KOPT-K1 (cell line): ENCODE data around the gene SLC41A1.

Experiments
- H3K27ac ChIP-seq: fragments of 200-600 bp; sonication (generic); 2 replicates; pipeline ENCODE4 v1.5.1; 2016; ENCODE audit warnings: antibody characterized with exemption, mild to moderate bottlenecking, low read depth, low read length; ENCODE audit not compliant: poor library complexity, severe bottlenecking
- H3K36me3 ChIP-seq: fragments of 200-600 bp; sonication (generic); 2 replicates; pipeline ENCODE4 v1.5.1; 2017; ENCODE audit warnings: antibody characterized with exemption, mild to moderate bottlenecking, low read length, moderate library complexity; ENCODE audit not compliant: insufficient read depth
- H3K9me3 ChIP-seq: fragments of 200-600 bp; sonication (generic); 2 replicates; pipeline ENCODE4 v1.5.1; 2017; ENCODE audit warnings: antibody characterized with exemption, low read length, mild to moderate bottlenecking; ENCODE audit not compliant: insufficient read depth, poor library complexity, severe bottlenecking

Gene SLC41A1

DNA sequence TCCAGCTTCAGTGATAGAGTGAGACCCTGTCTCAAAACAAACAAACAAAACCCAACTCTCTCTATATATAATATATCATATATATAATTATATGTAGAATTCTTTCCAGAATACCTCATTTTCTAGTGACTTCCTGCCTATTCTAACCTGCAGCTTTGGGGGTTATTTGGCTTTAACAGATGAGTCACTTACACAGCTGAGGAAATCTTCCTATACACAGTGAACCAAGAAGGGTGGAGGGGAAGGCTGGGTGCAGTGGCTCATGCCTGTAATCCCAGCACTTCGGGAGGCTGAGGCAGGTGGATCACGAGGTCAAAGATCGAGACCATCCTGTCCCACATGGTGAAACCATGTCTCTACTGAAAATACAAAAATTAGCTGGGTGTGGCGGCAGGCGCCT lies 47.0 kb downstream of the SLC41A1 start:
- Histone ChIP-seq H3K36me3 (peaks cover 7% of the 10 kb centered on the region; the same call in 1 of the 2 replicates), H3K9me3 (no peaks in the 10 kb centered on the region), H3K27ac (no peak overlapping the region)

DNA sequence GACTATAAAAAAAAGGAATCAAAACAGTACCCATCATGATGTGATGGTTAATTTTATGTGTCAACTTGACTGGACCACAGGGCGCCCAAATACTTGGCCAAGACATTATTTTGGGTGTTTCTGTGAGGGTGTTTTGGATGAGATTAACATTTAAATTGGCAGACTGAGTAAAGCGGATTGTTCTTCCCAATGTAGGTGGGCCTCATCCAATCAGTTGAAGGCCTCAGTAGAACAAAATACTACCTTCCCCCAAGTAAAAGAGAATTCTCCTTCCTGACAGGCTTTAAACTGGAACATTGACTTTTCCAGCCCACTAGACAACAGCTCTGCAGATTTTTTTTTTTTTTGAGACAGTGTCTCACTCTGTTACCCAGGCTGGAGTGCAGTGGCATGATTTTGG lies 48.4 kb downstream of the SLC41A1 start:
- no peaks in the 10 kb centered on the region for H3K9me3 ChIP-seq
- no peaks in the 10 kb centered on the region for H3K36me3 ChIP-seq
- H3K27ac ChIP-seq, result no peak overlapping the region

DNA sequence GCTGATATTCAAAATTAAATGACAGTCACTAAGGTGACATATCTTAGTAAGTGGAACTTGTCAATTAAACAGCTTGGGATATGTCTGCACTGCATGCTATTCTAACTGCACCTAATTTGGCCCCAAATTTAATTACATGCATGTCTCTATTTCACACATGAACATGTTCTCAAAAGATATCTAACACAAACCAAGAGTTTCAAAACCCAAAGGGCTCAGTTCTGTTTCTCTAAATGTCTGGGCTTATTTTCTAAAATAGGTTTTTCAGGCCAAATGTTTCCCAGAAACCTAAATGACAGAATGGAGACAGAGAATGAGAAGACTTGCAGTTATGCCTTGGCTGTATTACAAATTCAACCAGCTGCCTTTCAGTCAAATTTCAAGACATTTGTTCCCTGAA lies 49.0 kb downstream of the SLC41A1 start:
- no peaks in the 10 kb centered on the region for H3K9me3 ChIP-seq
- H3K27ac ChIP-seq, result no peak overlapping the region
- no peaks in the 10 kb centered on the region for H3K36me3 ChIP-seq

DNA sequence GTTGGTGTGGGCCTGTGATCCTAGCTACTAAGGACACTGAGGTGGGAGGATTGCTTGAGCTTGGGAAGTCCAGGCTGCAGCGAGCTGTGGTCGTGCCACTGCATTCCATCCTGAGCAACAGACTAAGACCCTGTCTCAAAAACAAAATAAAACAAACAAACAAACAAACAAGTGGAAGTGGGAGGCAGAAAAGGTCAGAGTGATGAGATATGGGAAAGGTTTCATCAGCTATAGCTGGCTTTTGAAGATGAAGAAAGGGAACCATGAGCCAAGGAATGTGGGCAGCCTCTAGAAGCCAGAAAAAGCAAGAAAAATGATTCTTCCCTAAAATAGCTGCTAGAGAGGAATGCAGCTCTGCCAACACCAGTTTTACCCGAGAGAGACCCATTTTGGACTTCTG lies 52.4 kb downstream of the SLC41A1 start:
- Histone ChIP-seq H3K9me3 (no peaks in the 10 kb centered on the region), H3K27ac (no peak overlapping the region), H3K36me3 (no peaks in the 10 kb centered on the region)

DNA sequence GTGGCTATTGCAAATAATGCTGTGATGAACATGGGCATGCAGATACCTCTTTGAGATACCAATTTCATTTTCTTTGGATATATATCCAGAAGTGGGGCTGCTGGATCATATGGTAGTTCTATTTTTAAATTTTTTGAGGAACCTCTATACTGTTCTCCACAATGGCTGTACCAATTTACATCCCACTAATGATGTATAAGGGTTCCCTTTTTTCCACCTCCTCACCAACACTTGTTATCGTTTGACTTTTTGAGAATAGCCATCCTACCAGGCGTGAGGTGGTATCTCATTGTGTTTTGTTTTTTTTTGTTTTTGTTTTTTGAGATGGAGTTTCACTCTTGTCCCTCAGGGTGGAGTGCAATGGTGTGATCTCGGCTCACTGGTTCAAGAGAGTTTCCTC lies 56.4 kb downstream of the SLC41A1 start:
- Histone ChIP-seq H3K9me3 (no peaks in the 10 kb centered on the region), H3K36me3 (no peaks in the 10 kb centered on the region), H3K27ac (no peak overlapping the region)

DNA sequence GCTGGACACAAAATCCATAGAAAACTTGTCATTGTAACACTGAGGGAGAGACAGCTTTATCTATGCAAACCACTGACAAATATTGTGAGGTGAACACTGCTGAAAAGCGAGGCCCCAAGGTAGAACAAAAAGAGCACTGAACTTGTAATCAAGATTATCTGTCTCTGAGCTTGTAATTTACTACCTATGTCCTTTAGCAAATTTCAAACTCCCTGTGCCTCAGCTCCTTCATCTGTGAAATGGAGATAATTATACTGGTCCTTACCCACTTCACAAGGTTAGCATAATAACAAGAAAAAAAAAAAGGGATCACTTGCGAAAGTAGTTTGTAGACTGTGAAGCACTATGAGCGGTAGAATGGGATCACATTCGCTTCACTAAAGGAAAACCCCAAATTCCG lies 58.1 kb downstream of the SLC41A1 start:
- Histone ChIP-seq H3K36me3 (no peaks in the 10 kb centered on the region), H3K9me3 (no peaks in the 10 kb centered on the region), H3K27ac (no peak overlapping the region)

DNA sequence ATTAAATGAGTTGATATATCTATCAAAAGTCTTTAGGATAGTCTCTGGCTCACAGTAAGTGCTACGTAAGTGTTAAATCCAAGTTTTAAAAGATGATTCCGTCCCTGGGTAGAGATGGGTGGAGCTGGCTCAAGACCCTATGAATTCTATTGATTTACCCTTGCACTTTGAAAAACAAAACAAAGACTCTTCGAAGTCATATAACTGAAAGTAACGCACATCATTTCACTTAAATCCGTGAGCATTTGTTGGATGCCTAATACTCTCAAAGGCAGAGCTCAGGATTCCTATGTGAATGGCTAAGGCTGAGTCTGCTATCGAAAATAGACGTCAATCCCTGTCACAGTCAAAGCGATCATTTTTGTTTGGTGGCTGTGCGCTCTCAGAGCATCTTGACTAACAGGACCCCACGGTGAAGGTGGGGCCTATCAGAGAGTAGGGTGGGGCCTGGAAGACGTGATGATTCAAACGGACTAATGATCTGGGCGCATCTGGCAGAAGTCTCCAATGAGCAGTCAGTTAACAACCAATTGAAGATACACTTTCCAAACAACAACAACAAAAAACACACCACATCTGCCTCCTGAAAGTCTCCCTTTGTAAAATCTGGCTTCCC lies 61.9 kb downstream of the SLC41A1 start:
- Histone ChIP-seq H3K9me3 (no peaks in the 10 kb centered on the region), H3K27ac (peak overlapping the region; percentile 88), H3K36me3 (peaks cover 30% of the 10 kb centered on the region)

DNA sequence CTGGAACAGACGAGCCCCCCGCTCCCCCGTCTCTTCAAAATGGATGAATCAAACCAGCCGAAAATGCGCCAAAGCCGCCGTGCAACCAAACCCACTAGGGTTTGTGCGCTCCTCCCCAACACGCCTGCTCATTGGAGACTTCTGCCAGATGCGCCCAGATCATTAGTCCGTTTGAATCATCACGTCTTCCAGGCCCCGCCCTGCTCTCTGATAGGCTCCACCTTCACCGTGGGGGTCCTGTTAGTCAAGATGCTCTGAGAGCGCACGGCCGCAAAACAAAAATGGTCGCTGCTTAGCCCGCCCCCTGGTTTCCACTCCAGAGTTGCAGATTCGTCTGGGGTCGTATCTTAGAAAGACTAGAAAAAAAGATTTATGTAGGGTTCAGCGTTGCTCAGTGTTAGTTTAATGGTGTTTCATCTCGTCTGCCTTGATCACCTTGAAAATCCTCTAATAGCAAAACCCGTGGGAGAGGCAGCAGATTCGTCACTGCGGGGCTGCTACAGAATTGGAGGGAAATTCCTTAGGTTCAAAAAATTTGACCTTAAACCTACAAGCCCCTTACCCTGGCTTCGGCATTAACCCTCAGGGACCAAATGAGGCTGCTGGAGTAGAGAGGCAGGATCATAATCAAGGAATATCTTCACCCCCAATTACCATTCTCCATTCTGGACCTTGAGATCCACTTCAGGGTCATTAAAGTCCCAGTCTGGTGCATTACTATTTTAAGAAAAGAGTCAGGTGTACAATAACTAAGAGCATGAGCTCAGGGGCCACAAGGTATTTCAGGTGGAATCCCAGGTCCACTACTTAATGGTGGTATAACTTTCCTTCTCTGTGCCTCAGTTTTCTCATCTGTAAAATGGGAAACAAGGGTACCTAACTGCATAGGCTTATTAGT lies 62.6 kb downstream of the SLC41A1 start, which contains the start of gene NUCKS1:
Gene NUCKS1, minus strand, starts transcription at position 45 of the 898 bp plus-strand sequence. CDS start 209 bp downstream, outside the sequence.
- H3K27ac ChIP-seq, result peak within 1 kb of the TSS; percentile 88
- no peaks in the 10 kb centered on the region for H3K9me3 ChIP-seq
- peaks cover 37% of the 10 kb centered on the region for H3K36me3 ChIP-seq

DNA sequence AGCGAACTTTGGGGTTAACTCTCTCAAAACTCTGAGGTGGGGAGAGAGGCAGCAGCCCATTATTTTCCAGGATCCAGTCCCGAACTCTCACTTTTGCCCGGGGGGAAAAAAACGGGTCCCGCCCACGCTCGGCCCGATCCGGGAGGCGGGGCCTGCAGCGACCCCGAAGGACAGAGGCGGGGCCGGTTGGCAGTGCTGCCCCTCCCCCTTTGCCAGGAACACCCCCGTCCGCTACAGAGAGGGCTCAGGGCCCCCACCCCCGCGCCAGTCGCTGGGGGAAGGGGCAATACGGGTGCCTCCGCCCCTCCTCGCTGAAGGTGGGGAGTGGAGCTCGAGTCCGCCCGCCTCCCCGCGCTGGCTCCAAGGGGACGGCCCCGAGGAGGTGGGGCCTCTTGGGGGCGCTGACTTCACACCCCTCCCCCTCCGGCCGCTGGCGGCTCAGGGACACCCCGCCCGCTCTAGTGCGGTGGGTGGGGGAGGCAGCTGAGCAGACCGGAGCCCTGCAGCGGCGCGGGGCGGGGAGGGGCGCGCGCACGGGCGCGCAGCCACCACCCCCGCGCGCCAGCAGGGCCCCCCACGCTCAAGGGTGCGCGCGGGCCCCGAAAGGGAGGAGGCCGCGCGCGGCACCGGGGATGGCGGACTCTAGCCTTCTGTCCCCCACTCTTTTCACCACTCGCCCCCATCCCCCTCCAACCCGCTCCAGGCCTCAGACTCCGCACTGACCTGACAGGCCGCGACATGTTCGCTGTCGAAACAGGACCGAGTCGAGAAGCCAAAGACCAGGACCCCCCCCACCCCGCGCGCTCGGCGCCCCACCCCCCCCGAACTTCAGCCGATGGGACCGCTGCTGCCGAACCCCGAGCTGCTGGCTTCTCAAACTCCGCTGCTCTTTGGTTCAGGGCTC lies 63.5 kb downstream of the SLC41A1 start:
- no peaks in the 10 kb centered on the region for H3K9me3 ChIP-seq
- H3K36me3 ChIP-seq, result peaks cover 46% of the 10 kb centered on the region
- H3K27ac ChIP-seq, result peak overlapping the region; percentile 88

DNA sequence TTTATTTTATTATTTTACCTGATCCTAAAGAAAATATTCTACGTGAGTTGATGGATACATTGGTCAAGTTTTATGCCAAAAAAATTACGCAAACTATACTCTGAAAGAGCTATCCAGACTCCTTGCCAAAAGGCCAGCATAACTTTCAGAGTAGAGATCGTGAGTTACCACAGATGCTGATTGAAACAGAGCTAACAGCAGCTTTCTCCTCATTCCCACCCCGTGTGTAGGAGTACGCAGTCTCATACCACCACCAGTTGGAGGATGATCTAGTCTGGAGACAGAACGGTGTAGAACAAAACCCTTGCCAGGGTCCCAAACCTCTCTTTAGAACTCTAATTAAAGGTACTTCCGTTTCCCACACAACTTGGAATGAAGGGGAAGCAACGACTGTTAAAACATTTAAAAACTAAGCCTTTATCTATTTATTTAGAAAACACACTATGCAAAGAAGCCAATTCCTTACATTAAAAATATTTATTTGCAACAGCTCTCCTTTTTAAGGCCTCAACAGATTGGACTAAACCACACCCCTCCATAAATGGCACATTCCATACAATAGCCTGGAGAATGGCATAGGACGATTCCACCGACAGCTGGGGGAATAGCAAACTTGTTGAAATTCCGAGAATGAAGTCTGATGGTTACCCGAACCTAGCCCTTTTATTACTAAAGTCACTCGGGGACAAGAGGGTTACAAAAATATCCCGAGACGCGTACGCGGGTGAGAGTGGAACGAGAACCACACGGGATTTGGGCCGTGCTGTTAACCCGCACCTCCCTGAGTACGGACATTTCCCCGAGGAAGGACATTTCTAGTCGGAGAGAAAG lies 64.4 kb downstream of the SLC41A1 start:
- peaks cover 55% of the 10 kb centered on the region for H3K36me3 ChIP-seq
- peak overlapping the region; percentile 88 for H3K27ac ChIP-seq
- H3K9me3 ChIP-seq, result no peaks in the 10 kb centered on the region

DNA sequence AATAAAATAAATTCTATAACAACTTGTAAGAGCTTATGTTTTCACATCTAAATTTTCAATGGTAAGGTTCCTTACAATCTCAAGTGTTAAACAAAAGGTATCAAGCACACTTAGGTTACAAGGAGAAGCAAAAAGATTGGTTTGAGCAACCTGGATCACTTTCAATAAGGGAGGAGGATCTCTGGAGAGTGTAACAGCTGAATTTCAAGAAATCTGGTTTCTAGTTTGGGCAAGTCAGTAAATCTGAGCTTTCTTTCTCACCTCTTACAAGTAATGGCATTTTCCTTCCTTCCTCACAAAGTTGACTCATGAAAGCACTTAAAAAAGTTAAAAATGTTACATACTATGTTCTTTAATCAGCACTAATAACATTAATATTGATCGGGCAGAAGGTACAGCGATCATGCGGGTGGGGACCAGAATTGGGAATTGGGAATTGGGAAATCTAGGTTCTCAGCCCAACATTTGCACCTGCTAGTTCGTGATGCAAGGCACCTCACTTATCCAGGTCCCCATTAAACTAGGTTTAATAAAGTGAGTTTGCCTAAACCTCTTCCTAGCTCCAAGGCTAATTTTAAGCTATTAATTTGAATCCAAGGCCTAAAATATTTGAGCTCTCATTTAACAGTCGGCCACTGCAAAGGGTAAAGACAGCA lies 66.1 kb downstream of the SLC41A1 start:
- Histone ChIP-seq H3K27ac (no peak overlapping the region), H3K9me3 (no peaks in the 10 kb centered on the region), H3K36me3 (peaks cover 69% of the 10 kb centered on the region)

DNA sequence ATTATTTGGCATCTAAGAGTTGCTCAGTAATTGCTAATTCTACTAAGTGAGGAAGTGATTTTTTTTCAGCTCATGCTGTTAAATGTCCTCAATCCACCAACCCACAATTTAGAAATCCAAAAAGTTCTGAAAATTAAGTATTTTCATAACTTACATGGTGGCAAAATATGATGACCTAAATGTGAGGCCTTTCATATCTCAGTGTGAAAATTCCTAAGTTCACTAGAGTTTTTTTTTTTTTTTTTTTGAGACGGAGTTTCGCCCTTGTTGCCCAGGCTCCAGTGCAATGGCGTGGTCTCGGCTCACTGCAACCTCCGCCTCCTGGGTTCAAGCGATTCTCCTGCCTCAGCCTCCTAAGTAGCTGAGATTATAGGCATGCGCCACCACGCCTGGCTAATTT lies 68.6 kb downstream of the SLC41A1 start:
- no peaks in the 10 kb centered on the region for H3K9me3 ChIP-seq
- H3K27ac ChIP-seq, result no peak overlapping the region
- H3K36me3 ChIP-seq, result peaks cover 94% of the 10 kb centered on the region

DNA sequence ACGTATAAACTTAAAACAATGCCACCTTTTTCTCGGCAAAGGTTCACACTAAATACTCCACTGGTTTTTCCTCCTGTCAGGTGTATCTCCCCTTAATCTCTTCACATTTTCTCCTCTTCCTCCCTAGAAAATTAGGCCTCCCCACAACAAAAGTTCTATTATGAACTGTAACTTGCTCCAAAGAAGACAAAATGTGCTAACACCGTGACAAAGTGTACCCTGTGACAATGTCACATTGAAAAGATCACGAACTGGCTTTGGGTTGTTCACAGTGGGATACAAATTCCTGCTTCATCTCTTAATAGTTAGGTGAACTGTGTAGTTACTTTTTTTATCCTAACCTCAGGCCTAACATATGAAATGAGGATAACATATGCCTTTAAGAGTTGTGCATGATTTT lies 69.0 kb downstream of the SLC41A1 start:
- Histone ChIP-seq H3K9me3 (no peaks in the 10 kb centered on the region), H3K36me3 (peaks cover 97% of the 10 kb centered on the region), H3K27ac (no peak overlapping the region)

DNA sequence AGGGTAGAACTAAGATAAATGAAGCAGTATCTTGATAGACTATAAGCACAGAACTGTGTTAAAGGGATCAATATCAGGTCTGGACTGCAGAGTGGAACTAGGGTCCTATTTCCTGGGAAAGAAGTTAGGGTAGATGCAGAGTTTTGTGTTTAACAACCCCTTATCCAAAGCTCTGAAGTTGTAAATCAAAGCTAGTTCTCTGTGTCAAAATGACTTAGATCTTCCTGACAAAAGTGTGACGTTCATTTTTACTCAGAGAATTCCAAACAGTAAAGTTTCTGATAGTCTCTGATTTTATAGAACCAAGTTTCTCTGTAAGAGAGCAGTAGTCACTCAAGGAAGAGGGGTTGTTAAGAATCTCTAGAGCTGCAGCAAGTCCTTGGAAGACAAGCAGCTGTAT lies 71.3 kb downstream of the SLC41A1 start:
- Histone ChIP-seq H3K36me3 (peaks cover 97% of the 10 kb centered on the region), H3K27ac (no peak overlapping the region), H3K9me3 (no peaks in the 10 kb centered on the region)
